HK-2 (cell line): ENCODE data around the gene RABGAP1L.
"Not testable (repeated sequence)": the region's sequence is repeated elsewhere in the genome, so short reads cannot be mapped to it uniquely, and the experiment has no call there.

Source experiments
- DNase-seq: peaks from one replicate; pipeline ENCODE4 v3.0.0-alpha.2; 2018; ENCODE audit not compliant: unreplicated experiment

Gene RABGAP1L

DNA sequence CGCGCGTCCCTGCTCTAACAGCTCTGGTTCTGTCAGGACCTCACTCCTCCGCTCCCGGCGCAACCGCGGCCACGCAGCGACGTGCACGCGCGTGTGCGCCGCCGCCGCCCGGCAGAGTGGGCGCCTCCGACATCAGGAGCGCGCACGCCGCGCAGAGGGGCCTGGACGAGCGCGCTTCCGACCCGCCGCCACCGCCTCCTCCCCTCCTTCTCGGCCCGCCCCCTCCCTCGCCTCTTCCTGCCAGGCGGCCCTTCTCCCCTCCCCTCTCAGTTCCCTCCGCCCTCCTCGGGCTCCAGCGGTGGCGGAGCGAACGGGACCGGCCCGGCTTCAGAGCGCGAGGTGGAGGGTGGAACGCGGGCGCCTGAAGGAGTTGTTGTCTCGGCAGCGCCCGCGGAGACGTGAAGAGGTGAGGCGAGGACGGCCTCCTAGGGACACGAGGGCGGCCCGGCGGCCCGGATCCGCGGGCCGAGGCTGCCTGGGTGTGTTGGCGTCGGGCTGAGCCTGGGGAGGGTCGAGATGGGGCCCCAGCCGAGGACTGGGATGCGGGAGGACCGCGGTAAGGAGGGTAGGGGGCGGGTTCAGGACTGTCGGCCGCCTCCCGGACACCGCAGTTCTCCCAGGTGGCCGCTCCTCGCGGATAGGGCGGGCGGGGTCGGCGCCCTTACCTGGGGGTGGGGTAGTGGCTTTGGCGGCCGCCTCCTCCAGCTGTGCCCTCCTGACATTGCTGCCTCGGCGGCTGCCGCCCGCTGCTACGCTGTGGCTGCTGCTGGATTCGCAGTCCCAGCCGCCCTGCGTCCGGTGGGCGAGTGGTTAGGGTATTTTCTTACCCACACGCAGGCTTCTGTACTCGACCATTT, at the start of gene RABGAP1L:
Gene RABGAP1L (plus strand): TSS at position 269 of the 857 bp plus-strand sequence.
- DNase-seq = peak; percentile 97

GRCh38 chr1:174110053-174110452, 49.3 kb upstream of the RABGAP1L start:
- DNase-seq = no peak

DNA sequence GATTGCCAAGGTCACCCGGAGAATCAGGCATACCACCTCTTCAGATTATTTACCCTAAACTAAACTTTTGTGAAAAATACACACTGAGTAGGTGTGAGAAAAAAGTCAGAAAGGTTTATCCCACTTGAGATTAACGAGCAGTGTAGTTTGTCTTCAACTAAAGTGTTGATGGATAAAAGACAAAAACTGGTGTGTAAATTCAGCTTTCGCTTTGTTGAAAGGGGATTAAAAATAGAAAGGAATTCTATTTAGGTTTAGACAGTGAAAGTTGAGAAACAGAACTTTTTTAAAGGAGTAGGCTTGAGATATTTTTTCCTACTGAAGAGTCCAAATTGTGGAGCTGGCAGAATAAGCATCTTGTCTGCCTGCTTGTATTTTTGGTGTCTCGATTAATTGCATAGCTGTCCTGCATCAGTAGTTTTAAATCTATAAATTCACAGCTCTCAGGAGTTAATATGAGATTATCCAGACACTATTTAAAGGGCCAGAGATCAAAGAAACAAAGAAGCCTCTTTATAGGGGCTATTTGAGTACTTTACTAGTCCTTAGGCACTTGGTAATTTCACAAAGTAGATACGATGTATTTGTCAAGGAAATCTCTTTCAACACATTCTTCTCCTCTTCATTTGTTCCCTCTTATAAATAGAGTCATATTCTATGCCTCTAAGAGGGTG, 46.7 kb upstream of the RABGAP1L start:
- DNase-seq = no peak

- DNase-seq = no peak
Observed at GRCh38 chr1:174114106-174114505, 45.2 kb upstream of the RABGAP1L start.

DNA sequence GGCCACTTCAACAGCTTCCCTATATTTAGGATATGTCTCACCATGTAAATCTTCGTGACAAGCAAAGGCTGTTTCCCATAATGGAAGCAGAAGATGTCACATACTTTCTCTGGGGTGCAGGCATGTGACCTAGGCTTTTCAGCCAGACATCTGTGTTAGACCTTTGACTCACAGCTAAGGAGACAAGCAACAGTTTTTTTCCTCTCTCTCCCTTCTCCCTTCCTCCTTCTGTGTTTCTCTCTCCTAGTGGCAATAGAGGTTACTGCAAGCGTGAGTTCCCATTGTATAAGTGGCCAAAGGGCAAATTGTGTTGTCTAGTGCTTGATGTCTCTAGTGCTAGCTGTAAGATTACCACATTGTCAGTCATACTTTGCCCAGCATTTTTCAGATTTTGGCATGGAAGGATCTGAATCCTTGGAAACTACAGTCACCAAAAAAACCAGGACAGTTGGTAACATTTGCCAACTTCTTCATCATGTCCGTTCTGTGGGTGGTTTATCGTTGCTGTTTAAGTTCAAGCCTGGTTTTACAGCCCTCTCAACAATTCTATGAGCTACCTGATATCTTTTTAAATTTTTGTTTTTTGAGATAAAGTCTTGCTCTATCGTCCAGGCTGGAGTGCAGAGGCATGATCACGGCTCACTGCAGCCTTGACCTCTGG, 44.4 kb upstream of the RABGAP1L start:
- peak; percentile 26 for DNase-seq

DNA sequence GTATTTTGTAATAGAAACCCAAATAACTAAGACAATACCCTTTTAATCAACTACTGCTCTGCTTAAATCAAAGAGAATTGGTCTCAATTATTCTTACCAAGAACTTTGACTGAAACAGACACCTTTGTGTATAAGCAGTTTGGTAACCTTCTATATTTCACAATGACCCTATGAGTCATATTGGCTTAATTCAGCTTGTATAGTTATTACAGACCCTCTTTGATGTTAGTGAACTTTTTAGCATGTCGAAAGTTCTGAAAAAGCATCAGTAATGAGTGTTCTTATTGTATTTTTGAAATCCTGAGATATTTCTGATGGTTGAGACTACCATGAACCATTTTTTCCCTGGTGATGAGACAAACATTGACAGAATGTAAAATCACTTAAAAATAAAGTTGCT, 43.3 kb upstream of the RABGAP1L start:
- no peak for DNase-seq

- no peak for DNase-seq
Observed at GRCh38 chr1:174118751-174119150, 40.6 kb upstream of the RABGAP1L start.

- DNase-seq = not testable (repeated sequence)
Observed at GRCh38 chr1:174122318-174122717, 37.0 kb upstream of the RABGAP1L start.

- no peak for DNase-seq
Observed at GRCh38 chr1:174123843-174124242, 35.5 kb upstream of the RABGAP1L start.

DNA sequence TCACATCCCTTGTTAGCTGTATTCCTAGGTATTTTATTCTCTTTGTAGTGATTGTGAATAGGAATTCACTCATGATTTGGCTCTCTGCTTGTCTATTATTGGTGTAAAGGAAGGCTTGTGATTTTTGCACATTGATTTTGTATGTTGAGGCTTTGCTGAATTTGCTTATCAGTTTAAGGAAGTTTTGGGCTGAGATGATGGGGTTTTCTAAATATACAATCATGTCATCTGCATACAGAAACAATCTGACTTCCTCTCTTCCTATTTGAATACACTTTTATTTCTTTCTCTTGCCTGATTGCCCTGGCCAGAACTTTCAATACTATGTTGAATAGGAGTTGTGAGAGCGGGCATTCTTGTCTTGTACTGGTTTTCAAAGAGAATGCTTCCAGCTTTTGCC, 32.1 kb upstream of the RABGAP1L start:
- not testable (repeated sequence) for DNase-seq

GRCh38 chr1:174131032-174131638, 28.2 kb upstream of the RABGAP1L start:
- peak; percentile 37 for DNase-seq

DNA sequence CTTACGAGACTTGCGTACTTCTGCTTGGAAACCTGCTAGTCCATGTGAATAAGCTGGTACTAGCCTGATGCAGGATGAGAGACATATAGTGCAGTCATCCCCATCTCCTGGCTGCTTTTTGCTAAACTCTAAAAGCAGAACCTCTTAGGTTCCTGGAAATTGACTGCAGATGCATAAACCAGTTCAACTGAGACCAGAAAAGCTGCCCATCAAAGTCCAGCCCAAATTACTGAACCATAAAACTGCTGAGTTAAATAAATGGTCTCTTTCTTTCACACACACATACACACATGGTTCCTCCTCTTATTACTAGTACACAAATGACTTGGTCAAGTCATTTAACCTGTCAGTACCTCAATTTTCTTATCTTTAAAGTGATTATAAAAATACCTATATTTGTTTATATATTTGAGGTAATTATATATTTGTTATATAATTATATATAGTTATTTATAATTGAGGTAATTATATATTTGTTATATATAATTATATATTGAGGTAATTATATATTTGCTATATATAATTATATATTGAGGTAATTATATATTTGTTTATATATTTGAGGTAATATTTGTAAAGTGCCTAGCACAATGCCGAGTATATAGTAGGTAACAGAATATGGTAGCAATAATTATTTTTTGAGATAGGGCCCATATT, 25.2 kb upstream of the RABGAP1L start:
- no peak for DNase-seq

DNA sequence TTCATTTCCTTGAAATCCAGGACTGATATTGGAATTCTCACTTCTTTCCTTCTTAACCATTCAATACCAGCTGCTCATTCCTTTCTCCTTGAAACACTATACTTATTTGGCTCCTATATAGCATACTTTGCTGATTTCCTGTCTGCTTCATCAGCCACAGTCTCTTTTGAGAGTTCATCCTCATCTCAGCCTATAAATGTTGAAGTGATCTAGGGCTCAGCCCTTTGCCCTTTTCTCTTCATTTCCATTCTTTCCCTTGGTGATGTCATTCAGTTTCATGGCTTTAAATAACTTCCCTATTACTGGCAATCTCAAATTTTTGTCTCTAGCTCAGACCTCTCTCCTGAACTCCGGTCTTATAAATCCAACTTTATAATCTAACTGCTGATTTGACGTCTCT, 24.1 kb upstream of the RABGAP1L start:
- DNase-seq = no peak

DNA sequence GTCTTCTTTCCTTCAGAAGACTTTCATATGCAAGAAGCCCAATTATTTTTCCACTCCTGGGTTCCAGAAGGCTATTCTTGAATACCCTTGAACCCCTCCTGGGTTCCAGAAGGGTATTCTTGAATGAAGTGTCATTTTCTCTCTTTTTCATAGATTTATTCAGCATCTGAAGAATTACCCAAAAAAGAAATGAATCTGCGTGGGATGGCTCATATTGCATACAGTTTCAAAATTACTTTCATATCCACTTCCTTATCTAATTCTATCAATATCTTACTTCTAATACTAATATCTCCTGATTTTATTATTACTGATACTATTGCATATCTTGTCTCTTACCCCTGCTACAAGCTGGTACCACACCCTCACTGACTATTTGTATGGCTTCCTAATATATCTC, 22.6 kb upstream of the RABGAP1L start:
- DNase-seq = no peak

DNA sequence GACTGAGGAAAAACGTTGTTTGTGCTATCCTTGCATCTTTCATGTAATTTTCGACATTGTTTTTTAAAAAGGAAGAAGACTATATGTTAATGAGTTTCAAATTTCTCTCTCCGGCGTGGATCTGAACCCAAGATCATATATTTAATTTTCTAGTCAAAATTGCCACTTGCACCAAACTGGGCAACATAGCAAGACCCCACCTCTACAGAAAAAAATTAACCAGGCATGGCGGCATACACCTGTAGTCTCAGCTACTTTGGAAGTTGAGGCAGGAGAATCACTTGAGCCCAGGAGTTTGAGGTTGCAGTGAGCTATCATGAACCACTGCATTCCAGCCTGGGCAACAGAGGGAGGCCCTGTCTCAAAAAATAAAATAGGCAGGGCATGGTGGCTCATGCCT, 16.5 kb upstream of the RABGAP1L start:
- no peak for DNase-seq

DNA sequence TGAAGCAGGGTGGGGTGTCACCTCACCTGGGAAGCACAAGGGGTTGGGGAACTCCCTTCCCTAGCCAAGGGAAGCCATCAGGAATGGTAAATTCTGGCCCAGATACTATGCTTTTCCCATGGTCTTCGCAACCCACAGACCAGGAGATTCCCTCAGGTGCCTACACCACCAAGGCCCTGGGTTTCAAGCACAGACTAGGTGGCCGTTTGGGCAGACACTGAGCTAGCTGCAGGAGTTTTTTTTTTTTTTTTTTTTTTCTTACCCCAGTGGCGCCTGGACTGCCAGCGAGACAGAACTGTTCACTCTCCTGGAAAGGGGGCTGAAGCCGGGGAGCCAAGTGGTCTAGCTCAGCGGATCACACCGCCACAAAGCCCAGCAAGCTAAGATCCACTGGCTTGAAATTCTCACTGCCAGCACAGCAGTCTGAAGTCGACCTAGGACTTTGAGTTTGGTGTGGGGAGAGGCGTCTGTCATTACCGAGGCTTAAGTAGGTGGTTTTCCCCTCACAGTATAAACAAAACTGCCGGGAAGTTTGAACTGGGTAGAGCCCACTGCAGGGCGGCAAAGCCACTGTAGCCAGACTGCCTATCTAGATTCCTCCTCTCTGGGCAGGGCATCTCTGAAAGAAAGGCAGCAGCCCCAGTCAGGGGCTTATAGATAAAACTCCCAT, 15.5 kb upstream of the RABGAP1L start:
- DNase-seq = not testable (repeated sequence)

DNA sequence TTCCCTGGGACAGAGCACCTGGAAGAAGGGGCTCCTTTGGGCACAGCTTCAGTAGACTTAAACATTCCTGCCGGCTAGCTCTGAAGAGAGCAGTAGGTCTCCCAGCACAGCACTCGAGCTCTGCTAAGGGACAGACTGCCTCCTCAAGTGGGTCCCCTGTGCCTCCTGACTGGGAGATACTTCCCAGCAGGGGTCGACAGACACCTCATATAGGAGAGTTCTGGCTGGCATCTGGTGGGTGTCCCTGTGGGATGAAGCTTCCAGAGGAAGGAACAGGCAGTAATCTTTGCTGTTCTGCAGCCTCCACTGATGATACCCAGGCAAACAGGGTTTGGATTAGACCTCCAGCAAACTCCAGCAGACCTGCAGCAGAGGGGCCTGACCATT, 14.9 kb upstream of the RABGAP1L start:
- DNase-seq = not testable (repeated sequence)

- DNase-seq = no peak
Observed at GRCh38 chr1:174149216-174149615, 10.1 kb upstream of the RABGAP1L start.

GRCh38 chr1:174150499-174150898, 8.8 kb upstream of the RABGAP1L start:
- no peak for DNase-seq

DNA sequence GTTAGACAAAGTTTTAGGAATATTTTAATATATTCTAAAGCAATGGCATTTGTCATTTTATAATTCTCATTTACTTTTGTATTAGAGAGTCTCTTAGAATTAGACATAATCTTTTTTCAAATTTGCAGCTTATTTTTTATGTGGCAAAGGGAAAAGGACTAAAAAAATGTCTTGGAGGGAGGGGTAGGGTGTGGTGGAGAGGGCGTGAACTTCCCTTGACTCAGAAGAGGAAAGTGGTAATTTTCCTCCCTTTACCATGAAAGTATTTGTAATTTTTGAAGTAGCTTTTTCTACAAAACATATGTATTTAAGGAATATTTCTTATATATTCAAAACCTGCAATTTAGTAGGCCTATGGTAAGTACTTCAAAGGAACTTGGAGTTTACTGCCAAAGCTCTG, 6.9 kb upstream of the RABGAP1L start:
- DNase-seq = no peak
